Thyroid gland (tissue), 4 donors: ENCODE measurements around the gene CHD6. TPM values are rescaled to one million over a fixed set of nuclear protein-coding genes. Genes with fewer than 3 reads are reported as not detected.

Source experiments
- DNase-seq, 2 donors: peaks; one replicate each; pipeline ENCODE4 v3.0.0-alpha.2; 2019
- H3K27ac ChIP-seq, 3 donors: fragments of 200-600 bp; sonication (generic); 1 replicate in 2 of 3; 2 replicates in 1 of 3; pipeline ENCODE4 v1.5.1; 2016 to 2019; ENCODE audit warnings: mild to moderate bottlenecking in 1 of 3, moderate library complexity in 1 of 3
- H3K27me3 ChIP-seq: fragments of 200-600 bp; sonication (generic); one replicate; pipeline ENCODE4 v1.5.1; 2019
- H3K36me3 ChIP-seq, 2 donors: fragments of 200-600 bp; sonication (generic); one replicate each; pipeline ENCODE4 v1.5.1; 2016 to 2019
- H3K4me1 ChIP-seq, 2 donors: fragments of 200-600 bp; sonication (generic); one replicate each; pipeline ENCODE4 v1.5.1; 2017 to 2019
- H3K4me3 ChIP-seq, 3 donors: fragments of 200-600 bp; sonication (generic); replicated peaks in 1 of 3; 1 replicate in 2 of 3; 2 replicates in 1 of 3; pipeline ENCODE4 v1.5.1; 2016; ENCODE audit warnings: mild to moderate bottlenecking in 1 of 3
- H3K9me3 ChIP-seq: fragments of 200-600 bp; sonication (generic); one replicate; pipeline ENCODE4 v1.5.1; 2017
- POLR2A ChIP-seq, 2 donors: fragments of 450-650 bp; IDR thresholded peaks; one replicate each; pipeline ENCODE4 v1.6.1; 2017; ENCODE audit warnings: antibody characterized with exemption in 2 of 2, mild to moderate bottlenecking in 2 of 2, moderate library complexity in 1 of 2
- WGBS, 2 donors: methylation state at CpG; one replicate each; pipeline ENCODE4 v1.1.5; 2017; 5-methylcytosine and 5-hydroxymethylcytosine counted together
- intact Hi-C: fragments of 100-400 bp; cut with DNase I; formaldehyde crosslinking; loops from one replicate; pipeline ENCODE4 v1.15.1; 2023
- total RNA-seq, 4 donors: library from RNA; depleted of rRNA; stranded (reverse); fragments of >200 nt; gene quantifications; one replicate each; pipeline ENCODE4 v1.2.3, GENCODE V29; 2016
- TF ChIP-seq, protein P1 (sequence below), 6 experiments: fragments of 200-600 bp in 3 of 6; fragments of 450-650 bp in 3 of 6; sonication (generic) in 3 of 6; IDR thresholded peaks; one replicate each; pipeline ENCODE4 v1.5.1; 2016 to 2019; ENCODE audit warnings: antibody characterized with exemption in 6 of 6, mild to moderate bottlenecking in 2 of 6, inconsistent platforms in 1 of 6, moderate library complexity in 1 of 6

Gene CHD6
- total RNA-seq, 4 donors from 2014 or later, result 58.0 to 104 (median 81.6) TPM

DNA sequence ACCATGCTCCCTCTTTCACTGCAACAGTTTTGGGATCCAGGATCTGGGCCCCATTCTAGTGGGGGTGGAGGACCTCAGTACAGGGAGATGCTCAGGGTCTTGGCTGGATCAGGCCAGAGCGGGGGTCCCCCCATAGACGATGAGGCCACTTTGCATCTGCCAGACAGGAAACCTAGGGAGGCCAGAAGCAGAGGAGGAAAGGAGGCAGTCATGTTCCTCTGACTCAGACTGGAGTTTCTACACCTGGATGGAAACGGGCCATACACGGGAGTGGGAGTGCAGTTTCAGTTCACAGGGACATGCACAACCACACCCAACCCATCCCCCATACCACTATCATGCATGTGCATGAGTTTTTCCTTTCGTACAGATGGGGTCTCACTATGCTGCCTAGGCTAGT lies 248.0 kb downstream of the CHD6 start:
- Histone ChIP-seq H3K36me3 (no peaks in the 10 kb centered on the region), H3K27me3 (peaks cover 9% of the 10 kb centered on the region), H3K4me3 (no peak overlapping the region), H3K4me1 (peaks cover 5 to 8% of the 10 kb centered on the region in 2 donors), H3K9me3 (no peaks in the 10 kb centered on the region), H3K27ac (no peak overlapping the region)
- no peak for DNase-seq
- 81 to 90% methylated on average over 5 of the region's 5 CpGs for WGBS, 2 donors
- intact Hi-C loops, result no loop called here
- TF ChIP-seq, protein P1, sequence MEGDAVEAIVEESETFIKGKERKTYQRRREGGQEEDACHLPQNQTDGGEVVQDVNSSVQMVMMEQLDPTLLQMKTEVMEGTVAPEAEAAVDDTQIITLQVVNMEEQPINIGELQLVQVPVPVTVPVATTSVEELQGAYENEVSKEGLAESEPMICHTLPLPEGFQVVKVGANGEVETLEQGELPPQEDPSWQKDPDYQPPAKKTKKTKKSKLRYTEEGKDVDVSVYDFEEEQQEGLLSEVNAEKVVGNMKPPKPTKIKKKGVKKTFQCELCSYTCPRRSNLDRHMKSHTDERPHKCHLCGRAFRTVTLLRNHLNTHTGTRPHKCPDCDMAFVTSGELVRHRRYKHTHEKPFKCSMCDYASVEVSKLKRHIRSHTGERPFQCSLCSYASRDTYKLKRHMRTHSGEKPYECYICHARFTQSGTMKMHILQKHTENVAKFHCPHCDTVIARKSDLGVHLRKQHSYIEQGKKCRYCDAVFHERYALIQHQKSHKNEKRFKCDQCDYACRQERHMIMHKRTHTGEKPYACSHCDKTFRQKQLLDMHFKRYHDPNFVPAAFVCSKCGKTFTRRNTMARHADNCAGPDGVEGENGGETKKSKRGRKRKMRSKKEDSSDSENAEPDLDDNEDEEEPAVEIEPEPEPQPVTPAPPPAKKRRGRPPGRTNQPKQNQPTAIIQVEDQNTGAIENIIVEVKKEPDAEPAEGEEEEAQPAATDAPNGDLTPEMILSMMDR (IDR thresholded peaks at IDR 0.05), result no peak
- no peak for TF ChIP-seq POLR2A (IDR thresholded peaks at IDR 0.05)

DNA sequence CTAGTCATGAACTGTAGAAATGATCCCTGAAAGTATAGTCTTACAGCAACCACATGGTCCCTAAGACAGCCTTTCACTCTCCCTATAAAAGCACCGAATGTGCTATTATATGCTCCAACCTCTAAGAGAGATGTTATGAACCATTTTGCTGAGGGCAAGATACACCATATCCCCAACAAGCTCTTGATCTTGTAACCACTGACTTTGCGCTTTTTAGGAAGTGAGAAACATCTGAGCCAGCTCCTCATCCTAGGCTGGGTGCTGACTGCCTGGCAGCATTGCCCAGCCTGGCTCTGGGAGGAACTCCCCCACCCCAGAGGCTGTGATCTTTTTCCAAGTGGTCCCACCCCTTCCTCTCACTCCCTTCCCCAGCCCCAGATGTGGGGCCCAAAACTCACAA lies 248.5 kb downstream of the CHD6 start:
- Histone ChIP-seq H3K27me3 (peaks cover 10% of the 10 kb centered on the region), H3K4me3 (no peak overlapping the region), H3K4me1 (peaks cover 5 to 8% of the 10 kb centered on the region in 2 donors), H3K27ac (no peak overlapping the region), H3K36me3 (no peaks in the 10 kb centered on the region), H3K9me3 (no peaks in the 10 kb centered on the region)
- WGBS, 2 donors, result 54 to 88% methylated on average over 2 of the region's 2 CpGs
- intact Hi-C loops, result no loop called here
- TF ChIP-seq POLR2A (IDR thresholded peaks at IDR 0.05), result no peak
- TF ChIP-seq, protein P1 (IDR thresholded peaks at IDR 0.05), result no peak
- no peak for DNase-seq

DNA sequence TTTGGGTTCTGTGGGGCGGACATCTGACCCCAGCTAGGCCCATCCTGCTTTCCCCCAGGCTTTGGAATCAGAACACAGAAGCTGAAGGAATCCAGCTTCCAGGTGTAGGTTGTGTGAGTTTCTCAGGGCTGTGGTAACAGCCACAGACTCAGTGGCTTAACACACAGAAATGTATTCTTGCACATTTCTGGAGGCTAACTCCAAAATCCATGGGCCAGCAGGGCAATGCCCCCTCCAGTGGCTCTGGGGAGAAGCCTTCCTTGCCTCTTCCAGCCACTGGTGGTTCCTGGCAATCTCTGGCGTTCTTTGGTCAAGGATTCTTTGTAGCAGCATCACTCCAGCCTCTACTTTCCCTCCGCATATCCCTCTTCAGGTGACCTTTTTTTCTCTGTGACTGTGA lies 250.2 kb downstream of the CHD6 start:
- TF ChIP-seq, protein P1 (IDR thresholded peaks at IDR 0.05), result no peak
- no peak for TF ChIP-seq POLR2A (IDR thresholded peaks at IDR 0.05)
- DNase-seq, result no peak
- Histone ChIP-seq H3K9me3 (no peaks in the 10 kb centered on the region), H3K4me1 (peaks cover 5 to 8% of the 10 kb centered on the region in 2 donors), H3K27ac (no peak overlapping the region), H3K27me3 (peaks cover 14% of the 10 kb centered on the region), H3K36me3 (no peaks in the 10 kb centered on the region), H3K4me3 (no peak overlapping the region)
- intact Hi-C loops, result no loop called here
- WGBS, 2 donors, result 95 to 98% methylated on average over 3 of the region's 3 CpGs

DNA sequence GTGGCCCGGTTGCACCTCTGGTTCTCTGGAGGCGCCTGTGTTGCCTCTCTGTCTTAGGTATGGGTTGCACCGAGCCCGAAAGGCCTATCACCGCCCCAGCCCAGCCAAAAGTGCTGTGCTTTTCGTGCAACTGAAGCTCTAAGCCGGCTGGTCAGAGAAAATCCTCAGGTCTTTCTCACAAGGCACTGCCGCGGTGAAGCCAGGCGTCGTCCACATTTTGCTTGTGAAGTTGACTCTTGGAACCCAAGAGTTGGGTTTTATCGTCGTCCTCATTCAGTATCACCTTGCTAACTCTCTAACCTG lies 250.8 kb downstream of the CHD6 start:
- Histone ChIP-seq H3K9me3 (no peaks in the 10 kb centered on the region), H3K36me3 (no peaks in the 10 kb centered on the region), H3K4me3 (no peak overlapping the region), H3K27ac (no peak overlapping the region), H3K4me1 (peaks cover 5 to 11% of the 10 kb centered on the region in 2 donors), H3K27me3 (peaks cover 14% of the 10 kb centered on the region)
- no peak for DNase-seq
- TF ChIP-seq POLR2A (IDR thresholded peaks at IDR 0.05), result no peak
- TF ChIP-seq, protein P1 (IDR thresholded peaks at IDR 0.05), result no peak
- WGBS, 2 donors, result 71 to 79% methylated on average over 13 of the region's 13 CpGs
- intact Hi-C loops, result no loop called here

DNA sequence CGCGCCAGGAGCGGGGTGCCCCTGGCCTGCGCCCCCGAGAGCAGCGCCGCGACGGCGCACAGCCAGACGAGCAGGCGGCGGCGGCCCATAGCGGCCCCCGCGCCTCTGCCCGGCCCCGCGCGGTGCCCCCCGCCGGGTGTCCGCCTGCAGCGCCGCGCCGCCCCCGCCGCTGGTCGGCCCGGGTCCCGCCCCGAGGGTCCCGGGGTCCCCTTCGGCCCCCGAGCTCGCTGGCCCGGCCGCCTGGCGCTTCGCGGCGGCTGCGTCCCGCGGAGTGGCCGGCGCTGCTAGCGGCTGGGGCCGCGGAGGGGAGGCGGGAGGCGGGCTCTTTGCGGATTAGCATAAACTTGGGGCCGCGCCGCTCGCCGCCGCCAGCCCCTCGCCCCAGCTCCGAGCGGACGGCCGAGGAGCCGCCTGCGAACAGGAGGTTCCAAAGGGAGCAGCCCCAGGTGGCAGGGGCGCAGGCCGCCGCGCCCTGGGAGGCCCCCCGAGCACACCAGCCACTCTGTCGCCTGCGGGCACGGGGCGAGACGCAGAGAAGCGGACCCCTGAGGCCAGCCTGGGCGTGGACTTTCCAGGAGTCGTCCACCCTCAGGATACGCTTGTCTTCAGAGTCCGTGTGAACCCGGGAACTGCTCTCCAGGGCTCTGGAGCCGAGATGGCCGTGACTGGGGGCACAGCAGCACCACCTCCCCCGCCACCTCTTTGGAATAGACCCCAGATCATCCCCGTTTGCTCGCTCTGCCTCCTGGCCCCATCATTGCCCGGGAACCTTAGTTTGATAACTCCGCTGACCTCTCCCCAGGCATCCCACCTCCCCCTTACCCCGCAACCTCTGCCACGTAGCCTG lies 251.4 kb downstream of the CHD6 start, which contains the start of gene EMILIN3:
TSS of gene EMILIN3 (minus strand) at position 273 of the 847 bp plus-strand sequence. CDS start at position 89, 184 bp downstream.
- Histone ChIP-seq H3K27me3 (peaks cover 14% of the 10 kb centered on the region), H3K4me3 (peak within 1 kb of the TSS in 1 of 3 donors; percentile 21), H3K27ac (no peak within 1 kb of the TSS), H3K9me3 (no peaks in the 10 kb centered on the region), H3K36me3 (no peaks in the 10 kb centered on the region), H3K4me1 (peaks cover 5 to 17% of the 10 kb centered on the region in 2 donors)
- intact Hi-C loops, result no loop called here
- TF ChIP-seq, protein P1 (IDR thresholded peaks at IDR 0.05), result no peak
- no peak for TF ChIP-seq POLR2A (IDR thresholded peaks at IDR 0.05)
- no peak for DNase-seq
- WGBS, 2 donors, result 19 to 61% methylated on average over 6 to 22 of the region's 93 CpGs
